Motor neuron (in vitro differentiated cells): ENCODE results near the gene ZNF584. TPM values are rescaled to one million over a fixed set of nuclear protein-coding genes. Genes with fewer than 3 reads are reported as not detected.
A peak's percentile ranks its signal among the peaks of the same experiment; 100 is the strongest.
"Not testable (repeated sequence)": the region's sequence is repeated elsewhere in the genome, so short reads cannot be mapped to it uniquely, and the experiment has no call there.

Experiments
- ATAC-seq, 8 experiments: fragments of 200-7000 bp; cut with Tn5 transposase; replicated peaks in 6 of 8; 2 replicates each; pipeline ENCODE4 v1.8.0; 2021; ENCODE audit warnings: mild to moderate bottlenecking in 8 of 8, moderate library complexity in 8 of 8
- H3K27ac ChIP-seq, 2 donors: fragments of 250-450 bp; sonication (Bioruptor Pico); 2 replicates each; pipeline ENCODE4 v1.9.0; 2021; ENCODE audit warnings: antibody characterized with exemption in 2 of 2, mild to moderate bottlenecking in 2 of 2, moderate library complexity in 1 of 2
- H3K4me1 ChIP-seq, 2 donors: fragments of 250-450 bp; sonication (Bioruptor Pico); replicated peaks in 1 of 2; 2 replicates each; pipeline ENCODE4 v1.6.1; 2021; ENCODE audit warnings: antibody characterized with exemption in 2 of 2, mild to moderate bottlenecking in 2 of 2, moderate library complexity in 1 of 2
- H3K4me3 ChIP-seq, 5 donors: fragments of 250-450 bp; sonication (Bioruptor Pico); 2 replicates each; pipeline ENCODE4 v1.9.0; 2021; ENCODE audit warnings: antibody characterized with exemption in 5 of 5, mild to moderate bottlenecking in 5 of 5, moderate library complexity in 4 of 5
- WGBS, 10 experiments: fragments of 450-650 bp; shearing (Covaris generic); methylation state at CpG; one replicate each; pipeline ENCODE4 v1.0.0; 2022; 5-methylcytosine and 5-hydroxymethylcytosine counted together
- in situ Hi-C, 9 experiments: fragments of 400-800 bp; cut with MboI; loops; one replicate each; pipeline ENCODE4 v1.15.0; 2021; ENCODE audit warnings: low sequenced_read_pairs in 9 of 9, low pct_unique_long_range_greater_than_20kb in 2 of 9; ENCODE audit not compliant: unreplicated experiment in 9 of 9
- total RNA-seq, 8 experiments: library from RNA; unstranded; fragments of 300-600 nt; gene quantifications; 2 replicates each; pipeline versions ENCODE4 v1.2.3 to v1.2.4, GENCODE V29; 2022

ZNF584 gene
- total RNA-seq, 8 experiments from 2014 or later = 15.1 to 23.3 (median 17.5) TPM

GRCh38 chr19:58400916-58401839 is 7.3 kb upstream of the ZNF584 start:
- in situ Hi-C loops = no loop called here
- peak overlapping the region; percentile 46 to 67 (median 58) for H3K4me3 ChIP-seq
- peaks cover 5 to 9% of the 10 kb centered on the region in 2 donors for H3K4me1 ChIP-seq
- ATAC-seq = peak; percentile 93 to 97 (median 94)
- H3K27ac ChIP-seq = peak overlapping the region; percentile 36 to 64
- WGBS, 10 experiments = 0 to 3% (median 1%) methylated on average over 3 to 20 of the region's 80 CpGs; no CpG with 5 or more reads in 6 of the 10 experiments

- WGBS, 10 experiments = 0 to 100% (median 44%) methylated on average over 1 to 11 of the region's 23 CpGs; no CpG with 5 or more reads in 6 of the 10 experiments
- Histone ChIP-seq H3K27ac (no peak overlapping the region), H3K4me3 (peak overlapping the region; percentile 46 to 67 (median 58)), H3K4me1 (peaks cover 6 to 9% of the 10 kb centered on the region in 2 donors)
- ATAC-seq = no peak
- in situ Hi-C loops = no loop called here
Measured at GRCh38 chr19:58401840-58402421, 6.5 kb upstream of the ZNF584 start.

DNA sequence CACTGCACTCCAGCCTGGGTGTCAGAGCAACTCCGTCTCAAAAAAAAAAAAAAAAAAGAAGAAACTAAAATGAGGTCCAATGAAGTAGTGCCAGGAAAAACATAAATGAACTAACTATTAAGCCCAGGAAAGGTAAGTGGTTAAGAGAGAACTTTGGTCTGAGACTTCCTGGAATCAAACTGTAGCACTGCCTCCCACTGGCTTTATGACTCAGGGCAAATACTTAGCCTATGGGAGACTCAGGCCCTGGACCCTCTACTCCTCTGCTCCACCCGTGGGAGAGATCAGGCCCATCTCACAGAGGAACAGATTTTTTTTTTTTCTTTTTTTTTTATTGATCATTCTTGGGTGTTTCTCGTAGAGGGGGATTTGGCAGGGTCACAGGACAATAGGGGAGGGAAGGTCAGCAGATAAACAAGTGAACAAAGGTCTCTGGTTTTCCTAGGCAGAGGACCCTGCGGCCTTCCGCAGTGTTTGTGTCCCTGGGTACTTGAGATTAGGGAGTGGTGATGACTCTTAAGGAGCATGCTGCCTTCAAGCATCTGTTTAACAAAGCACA is 4.5 kb upstream of the ZNF584 start:
- H3K27ac ChIP-seq, ATAC-seq, in situ Hi-C loops, H3K4me3 ChIP-seq: not testable (repeated sequence)
- 20 to 100% (median 61%) methylated on average over 1 to 3 of the region's 5 CpGs; no CpG with 5 or more reads in 3 of the 10 experiments for whole genome bisulfite sequencing, 10 experiments
- peaks cover 9 to 11% of the 10 kb centered on the region in 2 donors for H3K4me1 ChIP-seq

DNA sequence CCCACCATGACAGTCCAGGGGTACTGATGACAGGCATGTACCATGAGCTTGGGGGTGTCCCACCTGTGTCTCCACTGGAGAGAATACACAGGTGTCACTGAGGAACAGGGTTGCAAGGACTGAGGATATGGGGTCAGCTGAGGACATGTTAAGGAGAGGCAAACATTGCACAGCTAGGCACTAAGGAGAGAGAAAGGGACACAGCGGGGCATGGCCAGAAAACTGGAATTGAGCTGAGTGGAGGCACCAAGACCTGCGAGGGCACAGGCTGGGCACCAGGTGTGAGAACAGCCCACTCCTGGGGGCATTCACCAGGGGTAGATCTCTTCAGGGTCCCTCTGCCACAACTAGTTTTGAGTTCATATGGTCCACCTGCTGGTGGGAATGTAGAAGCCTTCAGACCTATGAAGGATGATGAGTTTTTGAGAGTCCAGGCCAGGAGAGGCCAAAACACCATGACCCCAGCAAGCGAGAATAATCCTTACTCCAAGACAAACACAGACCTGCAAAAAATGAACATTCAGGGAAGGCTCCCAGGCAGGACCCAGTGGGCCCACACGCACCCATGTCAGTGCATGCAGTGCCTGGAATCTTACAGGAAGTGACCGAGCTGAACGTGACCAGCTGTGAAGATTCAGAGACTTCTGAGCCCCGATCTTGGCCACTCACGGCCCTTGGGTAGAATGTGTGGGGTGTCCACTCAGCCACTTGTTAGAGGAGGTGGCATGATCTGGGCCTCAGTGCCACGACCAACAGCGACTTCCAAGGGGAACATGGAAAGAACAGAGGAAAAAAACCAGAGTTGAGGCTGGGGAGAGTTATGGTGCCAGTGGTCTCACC is 1.4 kb upstream of the ZNF584 start:
- Histone ChIP-seq H3K27ac (peak overlapping the region in 1 of 2 donors; percentile 78), H3K4me1 (peaks cover 12 to 13% of the 10 kb centered on the region in 2 donors), H3K4me3 (peak overlapping the region; percentile 54 to 75 (median 61))
- in situ Hi-C loops = no loop called here
- 61 to 100% (median 83%) methylated on average over 1 to 8 of the region's 10 CpGs; no CpG with 5 or more reads in 5 of the 10 experiments for WGBS, 10 experiments
- ATAC-seq = no peak

- peaks cover 10 to 13% of the 10 kb centered on the region in 2 donors for H3K4me1 ChIP-seq
- H3K27ac ChIP-seq = peak overlapping the region; percentile 58 to 78
- H3K4me3 ChIP-seq = peak overlapping the region; percentile 54 to 75 (median 61)
- in situ Hi-C loops = no loop called here
- peak; percentile 3 to 45 (median 30) for ATAC-seq
- 0 to 60% (median 40%) methylated on average over 2 to 3 of the region's 22 CpGs; no CpG with 5 or more reads in 7 of the 10 experiments for WGBS, 10 experiments
Measured at GRCh38 chr19:58407658-58408151, 744 bp upstream of the ZNF584 start.

GRCh38 chr19:58409010-58409790 is 751 bp downstream of the ZNF584 start:
- H3K4me3 ChIP-seq = peak overlapping the region; percentile 54 to 75 (median 61)
- peak overlapping the region; percentile 8 to 66 for H3K27ac ChIP-seq
- peak; percentile 2 to 39 (median 10) for ATAC-seq
- peaks cover 10 to 13% of the 10 kb centered on the region in 2 donors for H3K4me1 ChIP-seq
- in situ Hi-C loops = no loop called here
- 1 to 40% (median 5%) methylated on average over 1 to 19 of the region's 34 CpGs; no CpG with 5 or more reads in 5 of the 10 experiments for WGBS, 10 experiments

GRCh38 chr19:58416604-58417003 is 8.2 kb downstream of the ZNF584 start:
- WGBS, 10 experiments = 100% methylated on average over 1 to 4 of the region's 5 CpGs; no CpG with 5 or more reads in 8 of the 10 experiments
- ATAC-seq = peak in 2 of 8 experiments; percentile 67 to 76

DNA sequence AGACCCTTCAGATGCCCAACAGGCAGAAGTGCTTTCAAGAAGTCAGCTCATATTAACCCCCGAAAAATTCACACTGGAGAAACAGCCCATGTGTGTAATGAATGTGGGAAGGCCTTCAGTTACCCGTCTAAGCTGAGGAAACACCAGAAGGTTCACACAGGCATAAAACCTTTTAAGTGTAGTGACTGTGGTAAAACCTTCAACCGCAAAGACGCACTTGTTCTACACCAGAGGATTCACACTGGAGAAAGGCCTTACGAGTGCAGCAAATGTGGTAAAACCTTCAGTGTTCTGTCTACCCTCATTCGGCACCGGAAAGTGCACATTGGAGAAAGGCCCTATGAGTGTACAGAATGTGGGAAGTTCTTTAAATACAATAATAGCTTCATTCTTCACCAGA is 8.6 kb downstream of the ZNF584 start:
- in situ Hi-C loops = no loop called here
- H3K4me1 ChIP-seq = no peaks in the 10 kb centered on the region
- H3K27ac ChIP-seq = no peak overlapping the region
- H3K4me3 ChIP-seq = no peak overlapping the region
- WGBS, 10 experiments = 80 to 100% (median 94%) methylated on average over 1 to 7 of the region's 7 CpGs; no CpG with 5 or more reads in 3 of the 10 experiments
- no peak for ATAC-seq

More at GRCh38 chr19:58416604-58417003, 8.2 kb downstream of the ZNF584 start:
- no peak overlapping the region for H3K27ac ChIP-seq
- in situ Hi-C loops = no loop called here
- no peaks in the 10 kb centered on the region for H3K4me1 ChIP-seq
- H3K4me3 ChIP-seq = no peak overlapping the region

DNA sequence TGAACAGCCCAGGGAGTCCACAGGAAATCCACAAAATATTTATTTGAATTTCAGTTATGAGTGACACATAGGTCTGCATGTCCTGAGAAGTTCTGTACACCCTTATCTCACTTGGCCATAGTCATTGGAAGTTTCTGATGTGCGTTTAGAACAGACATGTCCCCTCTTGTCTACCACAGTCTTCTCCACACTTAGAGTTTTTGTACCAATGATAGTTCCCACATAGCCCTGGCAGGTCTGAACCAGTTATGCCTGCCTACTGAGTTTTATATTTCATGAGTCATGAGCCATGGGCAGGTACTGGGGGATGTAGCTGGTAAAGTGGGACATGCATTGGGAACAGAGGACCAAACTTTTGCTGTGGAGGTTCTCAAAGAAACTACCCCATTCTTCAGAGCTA is 20.2 kb downstream of the ZNF584 start:
- in situ Hi-C loops = no loop called here
- 38 to 100% (median 83%) methylated on average over 1 of the region's 1 CpG; no CpG with 5 or more reads in 7 of the 10 experiments for WGBS, 10 experiments

DNA sequence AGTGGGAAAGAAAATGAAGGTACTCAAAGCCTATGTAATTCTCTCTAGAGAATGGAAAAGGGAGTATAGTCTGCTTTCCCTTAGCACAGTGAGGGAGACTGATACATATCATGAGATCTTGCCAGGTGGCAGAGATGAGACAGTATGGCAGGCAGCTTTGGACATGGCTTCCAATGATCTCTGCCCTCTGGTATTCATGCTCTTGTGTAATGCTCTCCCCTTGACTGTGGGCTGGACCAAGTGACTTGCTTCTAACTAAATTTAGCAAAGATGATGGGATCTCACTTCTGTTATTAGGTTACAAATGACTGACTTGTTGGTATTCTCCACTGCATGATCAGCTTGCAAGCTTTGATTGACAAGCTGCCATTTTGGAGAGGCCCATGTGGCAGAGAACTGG is 21.3 kb downstream of the ZNF584 start:
- ATAC-seq = no peak
- H3K4me1 ChIP-seq = no peaks in the 10 kb centered on the region
- H3K4me3 ChIP-seq = no peak overlapping the region
- in situ Hi-C loops = no loop called here
- H3K27ac ChIP-seq = no peak overlapping the region

More for the DNA sequence above, 20.2 kb downstream of the ZNF584 start:
- no peaks in the 10 kb centered on the region for H3K4me1 ChIP-seq
- H3K4me3 ChIP-seq = no peak overlapping the region
- H3K27ac ChIP-seq = no peak overlapping the region
- ATAC-seq = no peak

GRCh38 chr19:58434217-58434616 is 25.8 kb downstream of the ZNF584 start:
- Histone ChIP-seq H3K4me1 (peaks cover 2 to 3% of the 10 kb centered on the region in 2 donors), H3K4me3 (no peak overlapping the region), H3K27ac (no peak overlapping the region)
- no peak for ATAC-seq
- in situ Hi-C loops = no loop called here
- 50 to 100% (median 100%) methylated on average over 1 to 2 of the region's 2 CpGs; no CpG with 5 or more reads in 3 of the 10 experiments for WGBS, 10 experiments
